ENCODE measurements around the gene FAM163B.

FAM163B gene

DNA sequence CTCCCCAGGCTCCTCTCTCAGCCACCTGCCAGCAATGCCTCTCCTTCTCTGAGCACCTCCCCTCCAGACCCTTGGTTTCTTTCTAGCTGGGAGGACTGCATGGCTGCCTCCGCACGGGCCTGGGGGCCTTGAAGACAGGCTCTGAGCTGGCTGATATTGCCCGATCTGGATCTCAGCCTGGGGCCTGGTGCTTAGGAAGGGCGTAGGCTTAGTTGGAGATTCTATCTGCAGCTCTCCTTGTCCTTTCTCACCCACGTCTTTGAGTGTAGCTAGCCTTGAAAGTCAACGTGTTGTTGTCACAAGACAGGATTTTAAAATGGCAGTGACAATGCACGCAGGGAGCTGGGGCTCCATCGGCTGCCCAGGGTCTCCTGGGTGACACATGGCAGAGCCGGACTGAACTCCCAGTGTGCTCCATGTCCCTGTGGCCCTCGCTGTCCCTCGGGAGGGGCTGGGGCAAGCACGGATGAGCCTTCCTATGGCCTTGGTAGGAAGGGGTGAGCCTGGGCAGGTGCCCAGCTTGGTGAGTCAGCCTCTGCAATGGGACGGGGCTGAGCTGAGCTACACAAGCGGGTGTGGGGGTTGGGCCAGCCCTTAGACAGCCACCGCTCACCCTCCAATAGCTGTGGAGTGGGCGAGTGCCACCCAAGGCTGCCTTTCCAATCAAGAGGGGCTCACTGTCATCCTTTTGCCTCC is 65.3 kb downstream of the FAM163B start:
- peak; percentile 35 for DNase-seq (ENCODE audit: low read depth)

DNA sequence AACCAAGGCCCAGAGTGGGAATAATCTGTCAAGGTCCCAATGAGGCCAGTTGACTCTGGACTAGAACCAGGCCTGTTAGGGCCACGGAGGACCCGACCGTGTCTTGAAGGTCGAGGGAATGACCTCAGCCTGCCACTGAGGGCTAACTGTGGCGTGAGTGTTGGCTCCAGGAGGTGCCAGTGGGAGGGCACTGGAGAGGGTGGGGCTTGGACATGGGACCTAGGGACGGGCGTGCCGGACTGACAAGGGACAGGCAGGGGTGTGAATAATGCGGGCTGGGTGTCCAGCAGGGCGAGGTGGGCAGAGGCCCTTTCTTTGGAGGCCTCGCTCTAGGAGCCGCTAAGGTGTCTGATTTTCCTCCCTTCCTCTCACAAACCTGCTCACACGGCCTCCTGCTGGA is 67.2 kb downstream of the FAM163B start:
- DNase-seq (ENCODE audit: low read depth): no peak

DNA sequence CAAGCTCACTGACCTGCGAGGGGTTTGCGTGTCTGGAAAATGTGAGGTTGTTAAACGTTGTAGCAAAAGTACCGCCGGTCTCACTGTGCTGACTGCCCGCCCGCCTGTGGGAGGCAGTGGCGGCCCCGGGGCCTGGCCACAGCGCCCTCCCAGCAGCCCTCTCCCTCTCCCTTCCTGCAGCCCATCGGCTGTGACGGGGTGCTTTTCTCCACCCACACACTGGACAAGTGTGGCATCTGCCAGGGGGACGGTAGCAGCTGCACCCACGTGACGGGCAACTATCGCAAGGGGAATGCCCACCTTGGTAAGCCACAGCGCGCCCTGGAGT is 68.5 kb downstream of the FAM163B start:
- no peak for DNase-seq (ENCODE audit: low read depth)

DNA sequence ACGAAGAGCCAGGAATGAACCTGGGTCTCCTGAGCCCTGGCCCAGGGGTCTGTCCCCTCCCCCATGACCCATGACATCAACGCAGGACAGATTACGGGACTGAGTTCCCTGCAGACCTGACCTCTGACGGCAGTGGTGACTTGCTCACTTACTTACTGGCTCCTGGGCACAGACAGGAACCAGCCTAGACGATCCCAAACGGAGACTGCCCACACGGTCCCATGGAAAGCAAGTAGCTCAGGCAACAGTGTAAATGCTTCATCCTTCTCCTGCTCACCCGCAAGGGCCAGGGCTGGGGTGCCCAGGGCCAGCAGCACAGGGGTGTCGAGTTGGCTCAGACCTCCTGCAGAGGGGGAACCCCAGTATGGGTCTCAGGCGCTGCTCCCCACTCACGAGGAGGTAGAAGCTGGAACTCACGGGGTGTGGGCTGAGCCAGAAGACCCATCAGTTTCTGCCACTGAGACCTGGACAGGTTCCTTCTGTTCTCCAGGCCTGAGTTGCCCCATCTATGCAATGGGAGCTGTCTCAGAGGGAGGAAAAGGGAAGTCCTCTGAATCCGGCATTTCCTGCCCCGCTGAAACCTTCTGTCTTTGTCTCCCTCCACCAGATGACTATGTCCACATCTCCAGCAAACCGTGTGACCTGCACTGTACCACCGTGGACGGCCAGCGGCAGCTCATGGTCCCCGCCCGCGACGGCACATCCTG is 69.0 kb downstream of the FAM163B start:
- DNase-seq (ENCODE audit: low read depth): no peak

DNA sequence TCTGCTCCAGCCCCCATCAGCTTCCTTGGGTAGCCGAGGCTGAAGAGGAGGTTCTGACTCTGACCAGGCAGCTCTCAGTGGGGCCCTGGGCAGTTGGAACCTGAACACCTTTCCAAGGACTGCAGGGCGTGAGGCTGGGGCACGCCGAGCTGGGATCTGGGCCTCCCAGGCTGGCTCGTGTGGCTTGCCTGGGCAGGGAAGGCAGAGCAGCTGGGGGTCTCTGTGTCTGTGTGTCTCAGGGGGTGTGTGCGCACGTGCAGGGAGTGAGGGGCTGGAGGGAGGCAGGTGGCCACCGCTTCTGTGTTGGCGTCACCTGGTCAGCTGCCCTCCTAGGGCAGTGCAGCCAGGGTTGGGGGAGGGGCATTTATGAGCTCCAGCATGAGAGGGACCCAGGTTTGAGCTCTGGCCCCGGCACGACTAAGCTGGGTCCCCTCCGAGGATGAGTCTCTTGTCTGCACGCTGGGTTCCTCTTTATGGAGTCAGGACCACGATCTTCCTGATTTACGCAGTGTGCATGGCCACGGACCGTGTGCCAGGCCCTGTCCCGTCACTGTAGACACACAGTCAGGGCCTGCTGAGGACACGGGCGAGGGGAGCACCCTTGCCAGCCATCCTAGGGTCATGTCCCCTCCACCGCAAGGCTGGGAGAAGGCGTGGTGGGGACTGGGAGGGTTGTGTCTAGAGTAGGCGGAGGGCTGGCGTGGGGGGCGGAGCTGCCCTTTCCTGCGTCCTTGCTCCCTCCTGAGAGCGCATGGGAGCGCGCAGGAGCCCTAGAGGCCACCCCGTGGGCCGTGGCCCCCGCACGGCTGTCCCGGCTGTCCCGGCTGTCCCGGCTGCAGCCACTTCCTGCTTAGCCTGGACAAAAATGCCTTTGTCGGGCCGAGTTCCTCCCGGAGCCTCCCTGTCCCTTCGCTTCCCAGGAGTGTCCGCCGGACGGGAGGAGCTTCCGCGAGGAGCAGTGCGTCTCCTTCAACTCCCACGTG is 70.0 kb downstream of the FAM163B start:
- DNase-seq (ENCODE audit: low read depth): no peak

DNA sequence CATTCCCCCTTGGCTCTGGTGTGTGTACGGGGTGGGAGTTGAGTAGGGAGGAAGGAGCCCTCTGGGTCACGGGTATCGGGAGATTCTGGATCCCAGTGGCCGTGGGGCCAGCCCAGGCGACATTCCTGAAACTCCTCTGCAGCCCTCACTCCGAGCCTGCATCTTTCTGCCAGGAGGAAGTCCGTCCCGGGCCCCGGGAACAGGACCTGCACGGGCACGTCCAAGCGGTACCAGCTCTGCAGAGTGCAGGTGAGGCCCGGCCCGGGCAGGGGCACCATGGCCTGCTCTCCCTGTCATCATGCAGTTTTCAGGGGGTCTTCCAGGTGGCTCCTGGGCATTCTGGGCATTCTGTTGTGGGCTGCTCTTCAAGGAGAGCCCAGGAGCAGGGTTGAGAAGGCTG is 71.0 kb downstream of the FAM163B start:
- DNase-seq (ENCODE audit: low read depth): no peak

DNA sequence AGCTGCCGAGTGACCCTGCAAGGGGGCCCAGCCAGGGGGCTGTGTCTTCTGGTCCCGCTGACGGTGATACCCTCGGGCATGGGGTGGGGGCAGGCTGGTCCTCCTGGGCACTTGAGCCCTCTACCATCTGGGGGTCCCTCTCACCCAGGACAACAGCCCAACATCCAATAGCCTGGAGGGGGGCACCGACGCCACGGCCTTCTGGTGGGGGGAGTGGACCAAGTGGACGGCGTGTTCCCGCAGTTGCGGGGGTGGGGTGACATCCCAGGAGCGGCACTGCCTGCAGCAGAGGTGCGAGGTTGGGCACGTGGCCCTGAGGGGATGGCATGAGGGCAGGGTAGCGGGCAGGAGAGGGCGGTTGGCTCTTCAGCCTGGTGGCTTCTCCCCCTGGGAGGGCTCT is 71.9 kb downstream of the FAM163B start:
- DNase-seq (ENCODE audit: low read depth): no peak

DNA sequence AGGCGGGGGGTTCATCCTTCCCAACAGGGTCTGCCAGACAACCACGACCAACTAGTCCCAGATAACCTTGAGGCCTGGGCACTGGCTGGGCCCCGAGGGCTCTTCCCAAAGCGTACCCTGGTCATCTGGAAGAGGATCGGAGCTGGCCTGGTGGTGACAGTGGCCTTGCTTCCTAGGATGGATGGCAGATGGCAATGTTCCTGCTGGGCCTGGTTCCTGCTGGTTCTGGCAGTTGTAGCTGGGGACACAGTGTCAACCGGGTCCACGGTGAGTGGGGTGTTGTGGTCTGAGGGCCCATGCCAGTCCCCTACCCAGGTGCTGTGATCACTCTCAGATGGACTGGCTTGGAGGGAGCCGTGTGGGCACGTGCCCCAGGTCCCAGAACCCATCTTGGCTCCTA is 72.7 kb downstream of the FAM163B start:
- DNase-seq (ENCODE audit: low read depth): no peak

DNA sequence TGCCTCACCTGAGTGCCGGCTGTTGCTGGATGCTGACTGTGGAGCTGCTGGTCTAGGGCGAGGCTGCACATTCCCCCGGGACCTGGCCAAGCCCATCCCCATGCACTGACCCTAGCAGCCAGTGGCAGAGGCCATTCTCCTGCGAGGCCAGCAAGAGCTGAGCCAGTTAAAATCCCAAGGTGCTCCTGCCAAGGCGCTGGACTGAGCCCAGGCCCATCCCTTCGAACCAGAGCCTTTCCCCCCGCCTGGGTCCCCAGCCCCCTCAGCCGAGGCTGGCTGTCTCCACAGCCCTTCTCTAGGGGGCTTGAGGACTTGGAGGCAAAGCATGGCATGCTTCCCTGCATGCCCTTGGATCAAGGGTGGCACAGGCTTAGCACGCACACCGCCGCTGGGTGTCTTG is 73.1 kb downstream of the FAM163B start:
- no peak for DNase-seq (ENCODE audit: low read depth)

DNA sequence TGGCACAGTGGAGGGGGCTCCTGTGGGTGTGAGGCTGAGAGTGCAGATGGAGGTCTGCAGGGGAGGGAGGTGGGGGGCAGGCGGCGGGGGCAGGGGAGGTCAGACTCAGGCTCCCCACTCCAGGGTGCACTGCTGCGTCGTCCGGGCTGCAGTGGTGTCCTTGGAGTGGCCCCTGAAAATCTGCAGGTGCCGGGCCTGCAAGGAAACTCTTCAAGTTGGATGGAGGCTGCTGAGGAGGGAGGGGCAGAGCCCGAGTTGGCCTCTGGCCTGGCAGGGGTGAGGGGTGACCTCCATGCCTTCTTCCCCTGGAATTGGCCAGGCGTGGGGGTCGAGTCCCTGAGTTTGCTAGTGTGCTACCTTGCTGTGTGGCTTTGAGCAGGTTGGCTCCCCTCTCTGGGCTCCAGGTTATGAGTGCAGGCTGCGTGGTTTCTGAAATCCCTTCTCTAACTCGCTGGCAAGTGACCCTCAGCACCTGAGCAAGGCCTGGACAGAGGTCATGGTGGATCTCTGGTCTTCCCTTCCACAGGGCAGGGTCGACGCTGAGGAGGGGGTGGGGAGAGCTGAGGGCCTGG is 73.8 kb downstream of the FAM163B start:
- no peak for DNase-seq (ENCODE audit: low read depth)

DNA sequence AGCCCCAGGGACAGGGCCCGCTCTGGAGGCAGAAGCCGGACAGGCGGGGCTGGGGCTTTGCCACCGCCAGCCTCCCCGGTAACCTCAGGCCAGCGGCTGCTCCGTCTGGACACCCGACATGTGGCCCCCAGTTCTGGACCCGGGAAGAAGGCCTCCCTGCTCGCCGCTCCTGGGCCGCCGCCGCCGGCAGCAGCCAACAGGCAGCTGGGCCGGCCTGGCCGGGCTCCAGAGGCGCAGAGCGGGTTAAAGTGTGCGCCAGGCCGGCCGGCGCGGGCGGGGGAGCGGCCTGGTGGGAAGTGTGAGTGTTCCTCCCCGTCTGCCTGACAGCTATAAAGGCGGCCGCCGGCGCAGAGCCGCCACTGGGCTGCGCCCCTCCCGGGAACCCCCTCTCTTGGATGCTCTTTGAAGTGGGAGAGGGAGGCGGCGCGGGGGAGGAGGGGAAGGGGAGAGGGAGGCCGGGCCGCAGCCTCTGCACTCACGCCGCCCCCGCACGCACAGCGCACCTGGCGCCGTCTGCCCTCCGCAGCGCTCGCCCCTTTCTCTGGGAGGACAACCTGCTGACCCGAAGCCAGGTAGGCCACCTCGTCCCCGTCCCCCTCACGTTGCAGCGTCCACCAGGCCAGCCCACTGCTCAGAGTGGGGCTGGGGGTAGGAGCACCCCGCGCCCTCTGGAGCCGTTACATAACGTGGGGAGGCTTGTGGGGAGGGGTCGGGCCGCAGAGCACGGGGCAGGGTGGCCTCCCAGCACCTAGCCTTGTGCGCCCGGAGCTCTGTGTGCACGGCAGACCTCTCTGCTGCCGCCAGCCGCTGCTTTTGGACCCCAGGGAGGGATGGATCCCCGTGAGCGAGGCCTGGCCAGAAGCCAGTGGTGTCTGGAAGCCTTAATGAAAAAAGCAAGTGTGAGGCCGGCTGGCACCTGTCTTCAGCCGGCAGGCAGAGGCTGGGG is 74.6 kb downstream of the FAM163B start, which contains the start of gene ADAMTSL2:
ADAMTSL2 (plus strand) TSS at position 359 of the 946 bp plus-strand sequence. CDS start 2,009 bp downstream, outside the sequence.
- DNase-seq (ENCODE audit: low read depth): peak; percentile 68

DNA sequence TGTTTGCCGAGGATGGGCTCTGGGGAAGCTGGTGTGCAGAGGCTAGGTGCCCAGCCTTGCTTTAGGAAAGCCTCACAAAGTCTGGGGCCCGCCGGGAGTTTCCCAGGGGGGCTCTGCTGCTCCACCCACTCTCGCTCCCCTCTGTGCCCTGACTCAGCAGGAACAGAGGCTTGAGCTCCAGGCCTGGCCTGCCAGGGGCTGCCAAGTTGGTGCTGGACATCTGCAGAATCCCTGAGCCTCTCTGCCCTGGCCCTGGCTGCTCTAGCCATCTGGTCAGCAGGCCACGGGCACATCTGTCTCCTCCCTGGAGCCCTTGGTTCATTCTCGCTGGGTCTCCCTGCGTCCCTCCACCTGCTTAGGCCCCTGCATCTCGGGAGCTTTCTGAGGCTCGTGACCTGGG is 75.3 kb downstream of the FAM163B start:
- DNase-seq (ENCODE audit: low read depth): no peak

DNA sequence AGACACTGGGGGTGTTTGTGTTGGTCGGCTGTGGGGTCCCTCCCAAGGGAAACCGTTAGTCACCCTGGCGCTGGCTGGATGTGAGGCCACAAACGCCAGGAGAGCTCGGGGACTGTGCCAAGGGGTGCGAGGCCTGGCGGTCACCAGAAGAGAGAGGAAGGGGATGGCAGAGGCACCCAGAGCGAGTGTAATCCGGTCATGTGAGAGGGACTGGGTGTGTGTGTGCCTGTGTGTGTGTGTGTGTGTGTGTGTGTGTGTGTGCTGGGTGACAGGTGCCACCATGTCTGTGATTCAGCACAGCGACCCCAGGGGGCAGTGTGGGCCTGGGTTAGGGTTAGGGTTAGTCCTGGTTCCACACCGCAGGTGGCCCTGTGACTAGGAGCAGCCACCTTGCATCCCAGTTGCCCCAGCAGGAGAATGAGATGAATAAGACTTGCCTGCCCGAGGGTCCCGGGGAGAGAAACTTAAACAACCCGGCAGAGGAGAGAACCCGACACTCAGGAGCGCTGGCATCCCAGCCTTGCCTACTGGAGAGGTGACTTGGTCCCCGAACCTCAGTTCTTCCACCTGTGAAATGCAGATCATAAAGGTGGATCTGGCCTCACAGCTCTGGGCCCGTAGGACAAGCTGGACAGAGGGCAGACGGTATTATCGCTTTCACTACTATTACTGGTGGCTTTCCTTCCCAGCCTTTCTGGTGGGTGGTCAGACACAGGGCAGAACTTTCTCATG is 76.1 kb downstream of the FAM163B start:
- DNase-seq (ENCODE audit: low read depth): peak; percentile 50

DNA sequence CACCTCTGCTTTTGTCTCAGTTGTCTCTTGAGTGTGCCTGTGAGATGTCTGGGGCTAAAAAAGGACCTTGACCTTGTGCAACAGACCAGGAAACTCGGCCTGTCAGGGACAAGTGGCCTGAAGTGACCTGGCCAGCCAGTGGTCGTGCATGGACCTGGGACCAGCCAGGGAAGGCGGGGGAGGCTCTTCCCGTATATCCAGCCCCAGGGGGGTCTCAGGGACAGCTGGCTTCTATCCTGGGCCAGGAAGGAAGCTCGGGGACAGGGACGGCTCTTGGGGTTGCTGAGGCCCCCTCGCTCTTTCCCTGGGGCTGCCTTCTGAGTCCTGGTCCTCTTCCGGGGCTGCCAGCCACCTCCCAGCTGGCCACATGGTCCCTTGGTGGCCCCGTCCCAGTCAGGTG is 77.9 kb downstream of the FAM163B start:
- DNase-seq (ENCODE audit: low read depth): no peak

DNA sequence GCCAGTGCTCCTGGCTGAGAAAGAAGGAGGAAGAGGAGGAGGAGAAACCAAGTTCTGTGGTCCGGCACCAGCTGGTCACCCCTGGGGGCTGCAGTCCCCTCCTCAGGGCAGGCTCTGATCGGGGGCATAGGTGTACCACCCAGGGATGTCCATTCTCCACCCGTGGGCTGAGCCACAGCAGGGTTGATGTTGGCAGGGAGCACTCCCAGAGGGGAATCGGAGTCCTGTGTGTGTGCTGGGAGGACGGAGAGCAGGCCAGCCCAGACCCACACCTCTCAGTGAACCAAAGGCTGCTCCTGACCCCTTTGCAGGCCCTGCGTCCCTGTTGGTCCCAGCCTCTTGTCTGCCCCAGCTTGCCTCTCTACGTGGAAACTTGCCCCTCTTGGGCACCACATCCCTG is 79.3 kb downstream of the FAM163B start:
- DNase-seq (ENCODE audit: low read depth): no peak

DNA sequence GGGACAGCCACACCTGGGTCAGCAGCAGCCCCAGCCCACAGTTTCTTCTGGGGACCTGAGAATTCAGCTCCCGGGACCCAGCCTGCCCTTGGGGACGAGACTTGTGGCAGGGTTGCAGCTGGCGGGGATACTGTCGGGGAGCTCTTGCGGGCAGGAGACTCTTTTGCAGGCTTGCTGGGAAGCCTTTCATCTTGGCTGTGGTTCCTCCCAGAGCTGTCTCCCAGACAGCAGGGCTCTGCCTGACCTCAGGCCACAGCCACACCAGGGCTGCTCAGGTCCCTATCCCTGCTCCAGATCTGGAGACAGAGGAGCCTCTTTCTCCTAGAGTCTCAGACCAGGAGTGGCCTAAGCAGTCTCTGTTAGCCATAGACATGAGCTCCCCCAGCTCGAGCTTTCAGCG is 79.7 kb downstream of the FAM163B start:
- no peak for DNase-seq (ENCODE audit: low read depth)

DNA sequence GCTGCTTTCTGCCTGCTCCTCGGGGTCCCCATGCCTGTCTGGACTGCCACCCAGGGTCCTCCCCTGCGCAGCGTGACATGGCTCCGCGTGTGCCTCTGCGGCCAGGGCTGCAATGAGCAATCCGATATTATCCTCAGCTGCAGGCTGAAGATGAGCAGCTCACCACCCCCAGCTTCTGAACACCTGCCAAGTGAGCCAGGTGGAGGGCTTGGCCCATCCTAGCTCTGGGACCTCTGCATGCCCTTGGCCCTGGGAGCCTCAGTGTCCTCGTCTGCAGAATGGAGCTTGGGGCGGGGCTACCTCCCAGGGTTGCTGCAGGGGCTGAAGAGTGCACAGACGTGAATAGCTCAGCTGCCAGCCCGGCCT is 80.3 kb downstream of the FAM163B start:
- no peak for DNase-seq (ENCODE audit: low read depth)

DNA sequence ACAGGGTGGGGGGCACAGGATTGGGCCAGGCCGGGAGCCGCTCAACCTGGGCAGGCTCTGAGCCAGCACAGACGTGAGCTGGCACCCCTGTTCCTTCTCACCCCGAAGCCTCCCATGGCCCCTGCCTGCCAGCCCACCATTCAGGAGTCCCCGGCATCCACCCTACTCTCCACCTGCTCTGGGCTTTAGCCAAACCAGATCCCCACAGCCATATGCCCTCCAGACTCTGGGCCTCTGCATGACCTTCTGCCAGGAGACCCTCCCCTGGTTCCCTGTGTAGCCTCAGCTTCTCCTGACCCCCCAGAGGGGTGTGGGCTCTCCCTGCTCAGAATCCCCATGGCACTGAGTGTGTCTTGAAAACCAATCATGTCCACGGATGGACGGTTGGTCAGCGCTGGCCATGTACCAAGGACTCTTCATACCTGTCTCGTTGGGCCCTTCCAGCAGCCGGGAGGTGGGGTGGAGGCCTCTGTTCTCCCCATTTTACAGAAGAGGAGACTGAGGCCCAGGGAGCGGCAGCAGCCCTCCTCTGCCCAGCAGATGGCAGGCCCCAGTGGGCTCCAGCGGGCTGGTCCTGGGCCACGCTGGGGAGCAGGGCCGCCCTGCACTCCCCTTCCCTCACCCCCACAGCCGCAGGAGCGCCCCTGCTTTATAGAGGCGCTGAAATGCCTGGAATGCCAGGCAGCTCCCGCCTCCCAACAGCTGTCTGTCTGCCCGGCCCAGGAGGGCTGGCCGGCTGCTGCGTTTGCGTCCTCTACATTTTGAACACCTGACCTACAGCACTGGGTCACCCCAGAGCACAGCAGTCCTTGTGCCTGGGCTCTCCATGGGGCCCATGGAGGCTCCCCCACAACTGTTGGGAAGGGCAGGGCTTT is 81.0 kb downstream of the FAM163B start:
- no peak for DNase-seq (ENCODE audit: low read depth)

DNA sequence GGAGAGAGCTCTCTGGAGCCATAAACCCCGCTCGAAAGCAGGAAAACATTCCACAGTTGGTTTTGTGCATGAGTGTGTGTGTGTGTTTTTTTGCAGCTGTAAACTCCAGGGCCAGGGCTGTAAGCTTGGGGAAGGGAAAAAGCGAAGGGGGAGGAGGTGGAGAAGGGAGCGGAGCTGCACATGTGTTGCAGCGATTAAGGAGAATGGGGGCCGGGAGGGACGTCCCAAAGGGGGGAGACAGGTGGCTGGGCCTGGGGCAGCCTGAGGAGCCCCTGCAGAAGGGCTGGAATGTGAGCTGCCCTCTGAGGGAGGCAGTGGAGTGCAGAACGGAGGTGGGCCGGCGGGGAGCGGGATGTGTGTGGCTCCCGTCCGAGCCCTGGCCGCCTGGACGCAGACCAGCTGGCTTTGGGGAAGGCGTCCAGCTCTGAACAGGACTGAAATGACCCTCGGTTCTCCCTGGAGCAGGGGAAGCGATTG is 81.7 kb downstream of the FAM163B start:
- peak; percentile 33 for DNase-seq (ENCODE audit: low read depth)
